ENCODE results near the gene ZC3H10. TPM values are rescaled to one million over a fixed set of nuclear protein-coding genes. Genes with fewer than 3 reads are reported as not detected.
"Not testable (repeated sequence)": the region's sequence is repeated elsewhere in the genome, so short reads cannot be mapped to it uniquely, and the experiment has no call there.

The ZC3H10 gene
- total RNA-seq (2022) (3.5 and 4.4 TPM in 2 replicates), Bru-seq, nascent RNA (percentile 62 among the genes with signal in this experiment), BruChase-seq, experiment 1, labeled RNA remaining after a 2-hour chase (percentile 58 among the genes with signal in this experiment), BruChase-seq, experiment 2, labeled RNA remaining after a 6-hour chase (percentile 59 among the genes with signal in this experiment)
- long read RNA-seq, full-length matches to known transcripts, result 6 of 6 reads
- long read RNA-seq, partial matches to known transcripts, result 0 of 6 reads
- long read RNA-seq, other reads (novel, unspliced or antisense), result 0 of 6 reads

- 0 out of 2 replicates have a peak, but pooled peaks cover 1% of the 10 kb centered on the region for H3K36me3 ChIP-seq (ENCODE audit: control insufficient read depth, insufficient read depth, low read length)
- ChIA-PET POLR2A (interaction anchor here (0.6 to 3.5 kb wide), 15 partner anchors 8 to 527 kb away, joined by 3 to 27 read pairs (median 4); partner anchors contain the start of genes ESYT1, MYL6, PA2G4 and RAB5B), CTCF (interaction anchor here (0.6 to 3.3 kb wide), 12 partner anchors 10 to 191 kb away, joined by 3 to 99 read pairs (median 7); partner anchors contain the start of genes ESYT1, MYL6, MYL6B and PA2G4)
- H3K4me1 ChIP-seq, result peaks cover 18% of the 10 kb centered on the region
- peak within 1 kb of the TSS; percentile 70 for H3K4me3 ChIP-seq (ENCODE audit: low read depth, low read length)
- Mint-ChIP-seq H3K9me3 (ENCODE audit: unreplicated experiment) (no peaks in the 10 kb centered on the region), H3K4me1 (ENCODE audit: low read depth, unreplicated experiment) (peaks cover 20% of the 10 kb centered on the region), H3K27me3 (ENCODE audit: insufficient read depth, unreplicated experiment) (peaks cover 2% of the 10 kb centered on the region), H3K4me3 (ENCODE audit: unreplicated experiment) (peak within 1 kb of the TSS; percentile 97), H3K36me3 (ENCODE audit: insufficient read depth, unreplicated experiment) (peaks cover 43% of the 10 kb centered on the region), H3K27ac (ENCODE audit: unreplicated experiment) (peak within 1 kb of the TSS; percentile 100)
- H3K27me3 ChIP-seq (replicated peaks; ENCODE audit: control insufficient read depth, insufficient read depth, low read length), result no peaks in the 10 kb centered on the region
- peak; percentile 98 to 99 for DNase-seq
- intact Hi-C loops (cut with micrococcal nuclease; ENCODE audit: unreplicated experiment), result loop anchor here (1.0 to 10.0 kb wide), 5 partner anchors 39 to 373 kb away; partner anchors contain the start of genes COQ10A, GDF11 and NABP2
- no TSS peak for BruUV-seq (replicated peaks)
- no peaks in the 10 kb centered on the region for H3K9me3 ChIP-seq
- peak in 1 of 2 experiments; percentile 53 for TF ChIP-seq CTCF (IDR thresholded peaks at IDR 0.05; ENCODE audit: insufficient read depth in 1 of 2, low read depth in 1 of 2, low read length in 1 of 2, severe bottlenecking in 1 of 2, unreplicated experiment in 1 of 2)
Observed at GRCh38 chr12:56117778-56118687, at the start of gene ZC3H10. ZC3H10 (plus strand) TSS chr12:56118266; CDS start chr12:56120563, 2,297 bp downstream.

- no peak for DNase-seq
- no TSS peak for BruUV-seq (replicated peaks)
- Histone ChIP-seq H3K4me3 (ENCODE audit: low read depth, low read length) (no peak overlapping the region), H3K27me3 (replicated peaks; ENCODE audit: control insufficient read depth, insufficient read depth, low read length) (no peaks in the 10 kb centered on the region), H3K36me3 (ENCODE audit: control insufficient read depth, insufficient read depth, low read length) (no peaks in the 10 kb centered on the region), H3K4me1 (0 out of 2 replicates have a peak, but pooled peaks cover 3% of the 10 kb centered on the region), H3K9me3 (no peaks in the 10 kb centered on the region)
- H3K27me3 Mint-ChIP-seq (ENCODE audit: insufficient read depth, unreplicated experiment), result no peaks in the 10 kb centered on the region
- no peak for TF ChIP-seq CTCF (IDR thresholded peaks at IDR 0.05; ENCODE audit: insufficient read depth in 1 of 2, low read depth in 1 of 2, low read length in 1 of 2, severe bottlenecking in 1 of 2, unreplicated experiment in 1 of 2)
- H3K9me3 Mint-ChIP-seq (ENCODE audit: unreplicated experiment), result no peaks in the 10 kb centered on the region
- H3K4me1 Mint-ChIP-seq (ENCODE audit: low read depth, unreplicated experiment), result no peaks in the 10 kb centered on the region
- H3K27ac Mint-ChIP-seq (ENCODE audit: unreplicated experiment), result no peak overlapping the region
- no peaks in the 10 kb centered on the region for H3K36me3 Mint-ChIP-seq (ENCODE audit: insufficient read depth, unreplicated experiment)
- intact Hi-C loops (cut with micrococcal nuclease; ENCODE audit: unreplicated experiment), result no loop called here
- POLR2A ChIA-PET, result no interaction called here
- CTCF ChIA-PET, result no interaction called here
- H3K4me3 Mint-ChIP-seq (ENCODE audit: unreplicated experiment), result no peak overlapping the region
Observed at GRCh38 chr12:56071648-56072047, 46.4 kb upstream of the ZC3H10 start.

GRCh38 chr12:56074396-56074795 lies 43.7 kb upstream of the ZC3H10 start:
- DNase-seq, result no peak
- no peaks in the 10 kb centered on the region for H3K4me1 Mint-ChIP-seq (ENCODE audit: low read depth, unreplicated experiment)
- H3K27me3 Mint-ChIP-seq (ENCODE audit: insufficient read depth, unreplicated experiment), result no peaks in the 10 kb centered on the region
- BruUV-seq (replicated peaks), result no TSS peak
- CTCF ChIA-PET, result no interaction called here
- no peak for TF ChIP-seq CTCF (IDR thresholded peaks at IDR 0.05; ENCODE audit: insufficient read depth in 1 of 2, low read depth in 1 of 2, low read length in 1 of 2, severe bottlenecking in 1 of 2, unreplicated experiment in 1 of 2)
- no peaks in the 10 kb centered on the region for H3K9me3 Mint-ChIP-seq (ENCODE audit: unreplicated experiment)
- Histone ChIP-seq H3K27me3 (replicated peaks; ENCODE audit: control insufficient read depth, insufficient read depth, low read length) (no peaks in the 10 kb centered on the region), H3K4me1 (peaks cover 7% of the 10 kb centered on the region), H3K4me3 (ENCODE audit: low read depth, low read length) (no peak overlapping the region), H3K9me3 (no peaks in the 10 kb centered on the region), H3K36me3 (ENCODE audit: control insufficient read depth, insufficient read depth, low read length) (no peaks in the 10 kb centered on the region)
- peaks cover 7% of the 10 kb centered on the region for H3K36me3 Mint-ChIP-seq (ENCODE audit: insufficient read depth, unreplicated experiment)
- no peak overlapping the region for H3K27ac Mint-ChIP-seq (ENCODE audit: unreplicated experiment)
- H3K4me3 Mint-ChIP-seq (ENCODE audit: unreplicated experiment), result no peak overlapping the region
- intact Hi-C loops (cut with micrococcal nuclease; ENCODE audit: unreplicated experiment), result no loop called here
- POLR2A ChIA-PET, result no interaction called here

- H3K4me1 Mint-ChIP-seq (ENCODE audit: low read depth, unreplicated experiment); H3K4me3 ChIP-seq (ENCODE audit: low read depth, low read length); H3K9me3 Mint-ChIP-seq (ENCODE audit: unreplicated experiment); H3K9me3 ChIP-seq; H3K36me3 ChIP-seq (ENCODE audit: control insufficient read depth, insufficient read depth, low read length); H3K27ac Mint-ChIP-seq (ENCODE audit: unreplicated experiment); H3K27me3 ChIP-seq (replicated peaks; ENCODE audit: control insufficient read depth, insufficient read depth, low read length); intact Hi-C loops (cut with micrococcal nuclease; ENCODE audit: unreplicated experiment); H3K27me3 Mint-ChIP-seq (ENCODE audit: insufficient read depth, unreplicated experiment); BruUV-seq (replicated peaks); DNase-seq: not testable (repeated sequence)
- H3K4me1 ChIP-seq, result peaks cover 24% of the 10 kb centered on the region
- CTCF ChIA-PET, result interaction anchor here (0.6 kb wide), 1 partner anchor 8 kb away, joined by 3 read pairs; no protein-coding TSS in a partner anchor
- Mint-ChIP-seq H3K4me3 (ENCODE audit: unreplicated experiment) (peak overlapping the region; percentile 89), H3K36me3 (ENCODE audit: insufficient read depth, unreplicated experiment) (peaks cover 33% of the 10 kb centered on the region)
- POLR2A ChIA-PET, result interaction anchor here (0.6 to 0.7 kb wide), 2 partner anchors 50 to 1162 kb away, joined by 3 to 4 read pairs; partner anchors contain the start of gene ESYT1
Observed at GRCh38 chr12:56077966-56078365, 40.1 kb upstream of the ZC3H10 start.
